Activated T-cell treated with anti-CD3 and anti-CD28 coated beads, Interleukin-2, amount 50 U/mL, for 4 hours (primary cell): ENCODE data around the gene GNAS. TPM values are rescaled to one million over a fixed set of nuclear protein-coding genes. Genes with fewer than 3 reads are reported as not detected.

Experiments used
- ATAC-seq, 2 donors: fragments of 200-7000 bp; cut with Tn5 transposase; one replicate each; pipeline ENCODE4 v1.10.0; 2021
- DNase-seq: peaks from one replicate; pipeline ENCODE4 v3.0.0-alpha.2; 2020
- H3K27me3 Mint-ChIP-seq: one replicate; pipeline ENCODE4 v1.8.0; 2021; ENCODE audit warnings: low read depth, mixed read lengths
- H3K36me3 Mint-ChIP-seq: one replicate; pipeline ENCODE4 v1.8.0; 2022; ENCODE audit warnings: mixed read lengths; ENCODE audit not compliant: insufficient read depth
- H3K4me1 Mint-ChIP-seq: one replicate; pipeline ENCODE4 v1.8.0; 2021; ENCODE audit warnings: low read depth, mixed read lengths
- H3K4me3 Mint-ChIP-seq: one replicate; pipeline ENCODE4 v1.8.0; 2021; ENCODE audit warnings: mild to moderate bottlenecking, moderate library complexity, mixed read lengths
- H3K9me3 Mint-ChIP-seq: one replicate; pipeline ENCODE4 v1.8.0; 2021; ENCODE audit warnings: mixed read lengths
- total RNA-seq, 3 donors: library from RNA; stranded (reverse); gene quantifications; one replicate each; pipeline ENCODE4 v1.2.1, GENCODE V29; 2021

The GNAS gene
- 100 to 1,000 TPM; 390 to 448 (median 440) TPM for total RNA-seq

DNA sequence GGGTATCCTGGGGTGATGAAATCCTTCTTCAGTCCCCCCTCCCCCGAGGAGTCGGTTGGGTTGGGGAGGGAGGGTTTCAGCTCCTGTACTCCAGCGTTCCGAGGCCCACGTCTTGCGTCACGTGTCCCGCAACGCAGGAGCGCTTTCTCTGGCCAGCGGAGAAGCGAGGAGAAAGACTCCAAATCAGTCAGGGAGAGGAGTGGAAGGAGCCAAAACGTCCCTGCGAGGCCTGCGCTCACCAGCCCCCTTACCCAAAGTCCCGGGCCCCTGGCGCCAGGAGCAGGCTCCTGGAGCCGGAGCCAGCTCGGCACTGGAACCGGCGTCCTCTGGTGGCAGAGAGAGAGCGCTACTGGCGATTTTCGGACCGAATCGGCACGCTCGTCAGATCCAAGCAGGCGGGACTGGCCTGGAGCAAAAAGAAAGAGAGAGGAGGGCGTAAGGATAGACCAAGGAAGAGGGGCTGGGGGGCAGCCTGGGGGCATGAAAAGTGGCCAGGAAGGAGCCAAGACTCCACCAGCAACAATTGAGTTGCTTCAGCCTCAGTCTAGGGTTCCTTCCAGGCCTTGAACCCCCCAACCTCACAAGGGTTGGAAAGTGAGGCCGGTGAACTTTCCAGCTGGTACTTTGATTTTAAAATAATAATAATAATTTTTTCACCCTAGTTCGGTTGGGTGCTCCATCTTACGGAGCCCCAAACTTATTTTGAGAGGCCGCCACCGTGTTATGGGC, at the start of gene GNAS:
Gene GNAS (plus strand): TSS at position 174 of the 729 bp plus-strand sequence.
- no peaks in the 10 kb centered on the region for H3K9me3 Mint-ChIP-seq
- ATAC-seq (peak; percentile 36 to 37), DNase-seq (peak; percentile 39)
- H3K4me3 Mint-ChIP-seq: peak within 1 kb of the TSS; percentile 86
- peaks cover 64% of the 10 kb centered on the region for H3K27me3 Mint-ChIP-seq
- H3K36me3 Mint-ChIP-seq: no peaks in the 10 kb centered on the region
- peaks cover 18% of the 10 kb centered on the region for H3K4me1 Mint-ChIP-seq

DNA sequence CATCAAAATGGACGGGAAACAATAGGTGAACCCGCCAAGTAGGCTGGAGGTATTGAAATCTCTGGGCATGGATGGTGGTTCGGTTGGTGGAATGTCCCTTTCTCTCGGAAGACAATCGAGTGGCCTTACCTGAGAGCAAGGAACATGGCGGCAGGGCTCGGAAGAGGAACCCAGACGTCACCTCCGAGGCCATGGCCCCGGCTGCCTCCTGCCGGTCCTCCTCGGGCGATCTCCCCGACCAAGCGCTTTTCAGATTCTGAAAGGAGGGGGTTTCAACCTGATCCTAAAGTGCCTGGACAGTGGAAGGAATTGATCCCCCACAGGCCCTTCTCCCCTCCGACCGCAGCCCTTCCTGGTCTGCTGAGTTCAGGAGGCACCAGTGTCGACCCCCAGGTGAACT, 49.0 kb upstream of the GNAS start:
- ATAC-seq (no peak), DNase-seq (no peak)
- H3K4me1 Mint-ChIP-seq: no peaks in the 10 kb centered on the region
- H3K27me3 Mint-ChIP-seq: peaks cover 18% of the 10 kb centered on the region
- no peaks in the 10 kb centered on the region for H3K36me3 Mint-ChIP-seq
- H3K9me3 Mint-ChIP-seq: no peaks in the 10 kb centered on the region
- no peak overlapping the region for H3K4me3 Mint-ChIP-seq

DNA sequence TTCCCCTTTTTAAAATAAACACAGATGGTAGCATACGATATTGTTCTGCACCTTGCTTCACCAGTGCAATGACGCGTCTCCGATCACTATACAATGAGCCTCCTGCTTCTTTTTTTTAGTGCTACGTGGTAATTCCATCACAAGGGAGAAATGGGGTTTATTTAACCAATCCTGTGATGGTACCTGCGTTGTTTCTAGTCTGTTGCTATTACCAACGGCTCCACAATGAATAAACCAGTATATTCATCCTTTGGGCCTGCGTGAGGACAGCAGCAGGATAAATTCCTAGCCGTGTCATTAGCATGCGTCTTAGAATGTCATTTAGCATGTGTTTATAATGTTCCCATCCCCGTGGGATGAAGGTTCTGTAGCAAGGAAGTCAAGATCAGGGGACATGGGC, 44.7 kb upstream of the GNAS start:
- ATAC-seq (no peak), DNase-seq (no peak)
- Mint-ChIP-seq H3K36me3 (no peaks in the 10 kb centered on the region), H3K9me3 (no peaks in the 10 kb centered on the region), H3K27me3 (peaks cover 35% of the 10 kb centered on the region), H3K4me1 (peaks cover 4% of the 10 kb centered on the region), H3K4me3 (no peak overlapping the region)

DNA sequence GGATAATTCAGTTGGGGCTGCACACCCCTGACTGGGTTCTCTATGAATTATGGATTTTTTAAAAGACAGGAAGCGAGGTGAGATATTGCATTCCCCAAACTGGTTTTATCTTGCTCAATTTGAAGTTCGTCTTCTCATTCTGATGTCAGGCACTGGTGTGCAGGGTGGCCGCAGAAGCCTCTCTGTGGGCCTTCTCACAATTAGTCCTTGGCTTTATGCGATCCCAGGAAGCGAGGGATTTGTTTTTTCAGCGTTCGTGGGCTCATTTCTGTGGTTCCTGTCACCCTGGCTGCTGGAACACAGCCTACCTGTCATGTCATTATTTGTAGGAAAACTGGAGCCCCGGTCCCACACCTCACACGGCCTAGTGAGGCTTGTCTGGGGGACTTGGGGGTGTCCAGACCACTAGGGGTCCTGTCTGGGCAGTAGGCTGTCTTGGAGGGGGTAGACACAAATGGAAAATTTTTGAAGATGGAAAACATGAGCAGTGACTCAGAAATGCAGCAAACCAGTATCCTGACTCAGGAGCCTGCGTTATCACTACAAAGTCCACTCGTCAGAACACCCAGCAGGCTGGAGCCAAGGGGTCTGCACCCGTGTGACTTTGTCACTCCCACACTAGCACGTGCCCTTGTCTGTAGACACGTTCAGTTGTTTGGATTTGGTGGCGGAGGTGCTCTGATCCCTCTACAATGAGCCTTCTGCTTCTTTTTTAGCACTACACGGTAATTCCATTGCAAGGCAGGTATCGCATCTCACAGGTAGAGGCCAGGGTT, 44.1 kb upstream of the GNAS start:
- no peak overlapping the region for H3K4me3 Mint-ChIP-seq
- H3K36me3 Mint-ChIP-seq: no peaks in the 10 kb centered on the region
- DNase-seq (no peak), ATAC-seq (no peak)
- H3K27me3 Mint-ChIP-seq: peaks cover 38% of the 10 kb centered on the region
- H3K9me3 Mint-ChIP-seq: no peaks in the 10 kb centered on the region
- peaks cover 4% of the 10 kb centered on the region for H3K4me1 Mint-ChIP-seq

DNA sequence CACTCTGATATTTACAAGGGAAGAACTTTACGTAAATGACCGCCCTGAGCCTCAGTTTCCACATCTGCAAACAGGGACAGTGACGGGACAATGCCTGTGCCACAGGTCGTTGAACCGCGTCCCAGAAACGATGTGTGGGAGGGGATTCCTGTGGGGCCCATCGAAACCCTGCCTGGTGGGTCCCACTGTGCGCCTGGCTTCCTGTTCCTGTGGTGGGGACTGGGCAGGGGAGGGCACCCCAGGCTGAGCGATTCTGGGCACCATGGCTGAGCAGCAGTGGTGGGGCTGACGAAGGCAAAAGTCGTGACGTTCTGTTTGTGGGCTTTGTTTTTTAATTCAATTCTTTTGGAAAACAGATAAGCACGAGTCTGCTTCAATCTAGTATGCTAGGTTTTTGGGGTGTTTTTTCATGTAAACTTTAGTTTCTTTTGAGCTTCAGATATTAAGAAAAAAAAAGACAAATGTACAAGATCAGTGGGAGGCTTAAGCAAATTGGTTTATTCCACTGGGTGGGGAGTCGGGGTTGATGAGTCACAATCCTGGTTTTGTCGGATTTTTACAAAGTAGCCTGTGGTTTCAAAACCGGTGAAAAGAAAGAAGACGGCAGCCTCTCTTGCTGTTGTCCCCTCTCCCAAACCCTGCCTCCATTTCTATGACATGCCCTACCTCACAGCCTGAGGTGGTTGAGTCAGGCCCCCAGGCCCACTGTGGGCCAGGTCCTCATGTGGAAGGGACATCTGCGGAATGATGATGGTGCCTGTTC, 42.2 kb upstream of the GNAS start:
- DNase-seq (no peak), ATAC-seq (peak; percentile 55 to 69)
- Mint-ChIP-seq H3K36me3 (no peaks in the 10 kb centered on the region), H3K27me3 (peaks cover 37% of the 10 kb centered on the region), H3K9me3 (no peaks in the 10 kb centered on the region), H3K4me1 (peaks cover 4% of the 10 kb centered on the region), H3K4me3 (no peak overlapping the region)

DNA sequence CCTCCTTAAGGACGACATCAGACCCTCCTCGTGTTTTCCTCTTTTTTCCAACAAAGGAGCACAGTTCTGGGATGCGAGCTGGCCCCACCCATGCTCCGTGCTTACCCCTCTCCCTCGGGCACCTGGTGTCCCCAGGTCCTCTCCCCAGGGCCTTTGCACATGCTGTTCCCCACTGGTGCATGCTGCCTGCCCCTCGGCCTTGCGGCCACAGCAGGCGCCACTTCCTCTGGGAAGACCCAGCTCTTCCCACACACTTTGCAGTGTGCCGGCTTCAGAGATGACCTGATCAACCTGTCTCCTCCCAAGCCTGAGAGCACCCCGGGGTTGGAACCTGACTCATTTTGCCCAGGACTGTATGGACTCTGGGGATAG, 41.7 kb upstream of the GNAS start:
- H3K4me3 Mint-ChIP-seq: no peak overlapping the region
- peaks cover 41% of the 10 kb centered on the region for H3K27me3 Mint-ChIP-seq
- no peaks in the 10 kb centered on the region for H3K36me3 Mint-ChIP-seq
- DNase-seq (no peak), ATAC-seq (no peak)
- H3K9me3 Mint-ChIP-seq: no peaks in the 10 kb centered on the region
- H3K4me1 Mint-ChIP-seq: peaks cover 4% of the 10 kb centered on the region

DNA sequence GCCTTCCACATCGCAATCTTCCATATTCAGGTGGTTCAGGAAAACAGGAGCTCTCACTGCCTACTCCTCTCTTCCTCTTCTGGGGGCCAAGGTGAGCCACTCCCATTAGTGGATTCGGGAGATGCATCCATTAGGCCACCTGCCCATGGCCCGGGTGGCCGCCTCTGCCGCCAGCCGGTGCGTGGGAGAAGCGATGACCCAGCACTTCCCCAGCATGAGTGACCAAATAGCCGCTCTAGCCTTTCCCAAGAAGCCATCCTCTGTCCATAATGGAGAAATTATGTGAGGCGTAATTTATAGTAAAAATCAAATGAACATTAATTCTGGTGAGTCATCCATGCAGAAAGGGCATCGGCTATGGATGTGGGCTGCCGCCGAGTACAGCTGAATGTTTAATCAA, 41.2 kb upstream of the GNAS start:
- H3K36me3 Mint-ChIP-seq: no peaks in the 10 kb centered on the region
- peaks cover 41% of the 10 kb centered on the region for H3K27me3 Mint-ChIP-seq
- no peak overlapping the region for H3K4me3 Mint-ChIP-seq
- DNase-seq (no peak), ATAC-seq (no peak)
- H3K9me3 Mint-ChIP-seq: no peaks in the 10 kb centered on the region
- peaks cover 4% of the 10 kb centered on the region for H3K4me1 Mint-ChIP-seq

DNA sequence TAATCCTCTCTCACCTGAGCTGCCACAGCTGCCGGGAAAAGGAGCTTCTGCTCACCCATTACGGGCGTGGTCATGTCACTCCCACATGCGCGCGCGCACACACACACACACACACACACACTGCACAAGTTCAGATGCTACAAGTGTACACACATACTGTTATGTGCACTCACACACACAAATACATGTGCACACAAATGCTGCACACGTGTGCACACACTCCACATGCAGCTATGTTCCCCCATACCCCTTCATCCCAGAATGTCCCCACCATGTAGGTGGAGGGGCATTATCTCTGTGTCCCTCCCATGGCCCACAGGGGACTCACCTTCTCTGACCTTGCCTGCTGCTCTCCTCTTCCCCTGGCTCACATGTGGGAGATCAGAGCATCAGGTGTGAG, 39.1 kb upstream of the GNAS start:
- ATAC-seq (no peak), DNase-seq (no peak)
- H3K4me1 Mint-ChIP-seq: peaks cover 6% of the 10 kb centered on the region
- H3K36me3 Mint-ChIP-seq: no peaks in the 10 kb centered on the region
- H3K27me3 Mint-ChIP-seq: peaks cover 40% of the 10 kb centered on the region
- no peak overlapping the region for H3K4me3 Mint-ChIP-seq
- no peaks in the 10 kb centered on the region for H3K9me3 Mint-ChIP-seq

DNA sequence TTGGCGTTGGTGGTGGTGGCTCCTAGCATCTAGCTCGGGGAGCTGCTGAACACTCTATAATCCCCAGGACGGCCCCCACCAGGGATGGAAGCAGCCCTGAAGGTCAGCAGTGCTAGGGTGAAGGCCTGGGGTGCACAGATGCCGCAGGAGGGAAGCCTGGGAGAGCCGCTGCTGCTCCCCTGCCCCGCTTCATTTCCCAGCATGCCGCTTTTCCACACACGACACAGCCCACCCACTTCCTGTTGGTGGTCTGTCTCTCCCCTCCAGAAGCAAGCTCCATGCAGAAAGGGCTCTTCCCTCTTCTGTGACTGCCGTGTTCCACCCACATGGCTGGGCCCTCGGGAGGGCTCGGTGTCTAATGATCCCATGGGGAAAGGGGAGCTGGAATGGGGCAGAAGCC, 37.1 kb upstream of the GNAS start:
- Mint-ChIP-seq H3K4me3 (no peak overlapping the region), H3K9me3 (no peaks in the 10 kb centered on the region), H3K27me3 (peaks cover 31% of the 10 kb centered on the region), H3K4me1 (peaks cover 7% of the 10 kb centered on the region), H3K36me3 (no peaks in the 10 kb centered on the region)
- ATAC-seq (no peak), DNase-seq (no peak)

DNA sequence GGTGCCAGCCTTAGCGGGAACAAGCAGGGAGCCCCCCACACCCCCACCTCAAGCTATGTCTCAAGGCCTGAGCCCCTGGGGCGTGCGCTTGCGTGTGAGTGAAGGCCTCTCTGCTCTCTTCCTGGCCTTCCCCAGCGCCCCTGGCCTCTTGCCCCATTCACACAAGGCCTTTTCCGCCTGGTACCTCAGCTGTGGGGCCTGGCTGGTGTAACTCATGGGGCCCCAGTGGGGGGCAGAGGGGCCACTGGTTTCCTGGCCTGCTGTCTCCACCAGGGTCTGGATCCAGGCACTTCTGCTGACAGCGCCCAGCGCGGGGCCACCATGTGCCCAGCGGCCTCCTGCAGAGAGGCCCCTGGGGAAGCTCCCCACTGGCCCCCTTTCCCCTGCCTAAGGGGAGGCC, 36.5 kb upstream of the GNAS start:
- Mint-ChIP-seq H3K27me3 (peaks cover 31% of the 10 kb centered on the region), H3K4me3 (no peak overlapping the region), H3K4me1 (peaks cover 7% of the 10 kb centered on the region), H3K9me3 (no peaks in the 10 kb centered on the region), H3K36me3 (peaks cover 2% of the 10 kb centered on the region)
- ATAC-seq (no peak), DNase-seq (no peak)

DNA sequence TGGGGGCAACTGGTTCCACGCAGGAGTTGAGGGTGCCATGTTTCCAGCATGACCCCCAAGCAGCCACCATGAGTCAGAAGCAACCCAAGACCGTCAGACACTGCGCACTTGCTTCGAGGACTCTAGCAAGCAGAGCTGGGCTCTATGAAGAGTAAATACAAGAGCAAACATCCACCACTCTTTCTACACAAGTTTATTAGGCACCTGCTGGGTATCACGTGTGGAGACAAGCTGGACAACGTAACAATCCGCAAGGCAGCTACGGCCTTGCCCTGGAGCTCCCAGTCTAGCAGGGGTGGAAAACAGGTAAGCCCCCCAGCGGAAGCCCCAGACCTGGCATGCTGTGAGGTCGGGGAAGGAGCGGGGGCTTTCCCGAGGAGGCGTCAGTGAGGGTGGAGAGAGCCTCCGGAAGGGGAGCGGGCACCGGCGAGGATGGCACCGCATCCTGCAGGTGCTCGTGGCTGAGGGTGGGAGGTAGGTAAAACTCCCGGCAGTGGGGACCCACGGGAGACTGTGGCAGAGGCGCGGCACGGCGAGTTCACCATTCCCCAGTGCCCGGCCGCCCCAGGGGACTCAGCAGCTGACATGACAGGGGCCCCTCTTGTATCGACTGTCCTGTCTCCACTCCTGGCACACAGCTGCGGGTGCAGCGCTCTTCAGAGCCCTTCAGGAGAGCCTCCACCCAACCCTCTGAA, 35.4 kb upstream of the GNAS start:
- H3K4me1 Mint-ChIP-seq: peaks cover 7% of the 10 kb centered on the region
- H3K36me3 Mint-ChIP-seq: peaks cover 2% of the 10 kb centered on the region
- no peak overlapping the region for H3K4me3 Mint-ChIP-seq
- H3K9me3 Mint-ChIP-seq: no peaks in the 10 kb centered on the region
- no peak for ATAC-seq
- H3K27me3 Mint-ChIP-seq: peaks cover 21% of the 10 kb centered on the region
- DNase-seq: no peak

DNA sequence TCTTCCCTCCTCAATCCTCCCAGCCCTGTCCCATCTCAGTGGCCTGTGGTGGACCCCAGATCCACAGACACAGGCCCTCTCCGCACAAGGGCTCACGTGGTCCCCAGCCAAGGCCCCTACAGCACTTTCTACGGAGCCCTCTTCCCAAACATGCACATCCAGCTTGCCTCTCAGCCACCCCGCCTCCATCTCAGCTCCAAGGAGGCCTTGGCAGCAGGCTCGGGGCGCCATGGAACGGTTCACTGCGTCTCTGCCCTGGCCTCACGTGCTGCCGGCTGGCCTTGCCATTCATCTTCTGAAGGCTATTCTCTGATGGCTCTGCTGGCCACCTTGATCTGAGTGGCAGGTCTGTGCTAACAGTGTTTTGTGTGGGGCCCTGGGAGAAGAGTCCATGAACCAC, 34.8 kb upstream of the GNAS start:
- no peak for ATAC-seq
- no peak for DNase-seq
- no peaks in the 10 kb centered on the region for H3K9me3 Mint-ChIP-seq
- no peak overlapping the region for H3K4me3 Mint-ChIP-seq
- peaks cover 7% of the 10 kb centered on the region for H3K4me1 Mint-ChIP-seq
- H3K36me3 Mint-ChIP-seq: peaks cover 2% of the 10 kb centered on the region
- peaks cover 19% of the 10 kb centered on the region for H3K27me3 Mint-ChIP-seq

DNA sequence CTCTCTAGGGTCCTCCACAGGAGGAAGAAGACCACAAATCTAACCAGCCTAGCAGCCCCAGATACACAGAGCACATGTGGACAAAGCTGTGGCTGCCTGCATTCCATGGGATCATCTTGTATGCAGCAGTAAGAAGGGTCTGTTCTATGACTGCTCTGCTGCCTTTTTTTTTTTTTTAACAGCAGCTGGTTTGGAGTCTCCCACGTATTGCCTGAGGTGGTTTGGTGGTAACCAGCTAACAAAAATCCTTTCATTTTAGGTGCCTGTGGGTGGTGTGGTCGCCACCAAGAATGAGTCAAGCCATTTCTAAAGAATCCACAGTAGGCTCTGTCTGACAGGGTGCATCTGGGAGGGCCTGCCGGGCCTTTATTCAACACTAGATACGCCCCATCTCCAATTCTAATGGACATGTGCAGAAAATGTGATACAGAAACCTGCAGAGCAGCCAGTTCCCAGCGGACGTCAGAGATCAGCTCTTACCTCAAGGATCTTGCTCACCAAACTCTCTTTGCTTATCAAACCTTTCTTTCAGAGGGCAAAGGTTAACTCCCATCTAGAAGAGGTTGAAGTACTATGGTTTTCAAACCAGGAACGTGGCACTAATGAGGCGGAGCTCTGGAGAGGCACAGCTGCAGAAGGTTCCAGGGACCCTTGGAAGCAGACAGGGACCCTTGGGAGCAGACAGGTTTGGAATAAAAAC, 33.8 kb upstream of the GNAS start:
- Mint-ChIP-seq H3K9me3 (no peaks in the 10 kb centered on the region), H3K36me3 (peaks cover 2% of the 10 kb centered on the region), H3K27me3 (peaks cover 14% of the 10 kb centered on the region), H3K4me1 (peaks cover 7% of the 10 kb centered on the region), H3K4me3 (no peak overlapping the region)
- ATAC-seq: peak; percentile 94 to 97
- no peak for DNase-seq

DNA sequence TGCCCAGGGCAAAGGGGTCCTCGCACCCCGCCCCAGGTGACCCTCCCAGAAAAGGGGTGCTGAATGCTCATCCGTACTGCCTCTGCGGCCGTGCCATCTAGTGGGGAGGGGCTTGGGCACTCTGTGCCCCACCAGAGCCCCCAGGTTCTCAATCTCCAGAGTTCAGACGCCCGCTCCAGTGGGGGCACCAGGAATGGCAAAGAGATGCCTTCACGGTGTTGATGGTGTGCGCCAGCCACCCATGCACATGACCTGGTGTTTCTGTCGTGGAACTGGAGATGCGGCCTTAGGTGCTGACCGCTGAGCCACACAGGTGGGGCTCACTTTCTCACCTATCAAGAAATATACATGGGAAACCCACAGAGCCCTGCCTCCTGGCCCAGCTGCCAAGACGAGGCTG, 32.6 kb upstream of the GNAS start:
- DNase-seq (no peak), ATAC-seq (no peak)
- peaks cover 7% of the 10 kb centered on the region for H3K4me1 Mint-ChIP-seq
- peaks cover 11% of the 10 kb centered on the region for H3K27me3 Mint-ChIP-seq
- peaks cover 2% of the 10 kb centered on the region for H3K36me3 Mint-ChIP-seq
- H3K9me3 Mint-ChIP-seq: no peaks in the 10 kb centered on the region
- no peak overlapping the region for H3K4me3 Mint-ChIP-seq
